Peyer's patch (tissue), 4 donors: Measurements from ENCODE around the gene SMIM36. TPM values are rescaled to one million over a fixed set of nuclear protein-coding genes. Genes with fewer than 3 reads are reported as not detected.
"Not testable (repeated sequence)": the region's sequence is repeated elsewhere in the genome, so short reads cannot be mapped to it uniquely, and the experiment has no call there.

Experiments used
- DNase-seq, 3 donors: peaks; one replicate each; pipeline ENCODE4 v3.0.0-alpha.2; 2017 to 2019
- H3K27ac ChIP-seq, 4 donors: fragments of 200-600 bp; sonication (generic); one replicate each; pipeline ENCODE4 v1.5.1; 2016 to 2019
- H3K27me3 ChIP-seq, 2 donors: fragments of 200-600 bp; sonication (generic); one replicate each; pipeline ENCODE4 v1.5.1; 2019
- H3K36me3 ChIP-seq, 3 donors: fragments of 200-600 bp; sonication (generic); one replicate each; pipeline ENCODE4 v1.5.1; 2016 to 2019
- H3K4me1 ChIP-seq, 4 donors: fragments of 200-600 bp; sonication (generic); one replicate each; pipeline ENCODE4 v1.5.1; 2016 to 2019
- H3K4me3 ChIP-seq, 4 donors: fragments of 200-600 bp; sonication (generic); 1 replicate in 3 of 4; 2 replicates in 1 of 4; pipeline ENCODE4 v1.5.1; 2016 to 2019; ENCODE audit warnings: mild to moderate bottlenecking in 1 of 4
- H3K9me3 ChIP-seq, 4 donors: fragments of 200-600 bp; sonication (generic); one replicate each; pipeline ENCODE4 v1.5.1; 2016 to 2019; ENCODE audit warnings: mild to moderate bottlenecking in 1 of 4
- POLR2A ChIP-seq, 2 donors: fragments of 450-650 bp; IDR thresholded peaks; one replicate each; pipeline ENCODE4 v1.5.1; 2017; ENCODE audit warnings: antibody characterized with exemption in 2 of 2, mild to moderate bottlenecking in 2 of 2, moderate library complexity in 2 of 2
- total RNA-seq, 4 donors: library from RNA; depleted of rRNA; stranded (reverse); fragments of >200 nt; gene quantifications; one replicate each; pipeline ENCODE4 v1.1.0, GENCODE V29; 2016
- TF ChIP-seq, protein P1 (sequence below), 6 experiments: fragments of 450-650 bp in 4 of 6; fragments of 200-600 bp in 2 of 6; sonication (generic) in 1 of 6; IDR thresholded peaks; one replicate each; pipeline ENCODE4 v1.5.1; 2017 to 2019; ENCODE audit warnings: antibody characterized with exemption in 6 of 6, mild to moderate bottlenecking in 3 of 6, moderate library complexity in 1 of 6

Gene SMIM36
- total RNA-seq, 4 donors from 2014 or later = not detected

- TF ChIP-seq POLR2A (IDR thresholded peaks at IDR 0.05) = no peak
- TF ChIP-seq, protein P1, sequence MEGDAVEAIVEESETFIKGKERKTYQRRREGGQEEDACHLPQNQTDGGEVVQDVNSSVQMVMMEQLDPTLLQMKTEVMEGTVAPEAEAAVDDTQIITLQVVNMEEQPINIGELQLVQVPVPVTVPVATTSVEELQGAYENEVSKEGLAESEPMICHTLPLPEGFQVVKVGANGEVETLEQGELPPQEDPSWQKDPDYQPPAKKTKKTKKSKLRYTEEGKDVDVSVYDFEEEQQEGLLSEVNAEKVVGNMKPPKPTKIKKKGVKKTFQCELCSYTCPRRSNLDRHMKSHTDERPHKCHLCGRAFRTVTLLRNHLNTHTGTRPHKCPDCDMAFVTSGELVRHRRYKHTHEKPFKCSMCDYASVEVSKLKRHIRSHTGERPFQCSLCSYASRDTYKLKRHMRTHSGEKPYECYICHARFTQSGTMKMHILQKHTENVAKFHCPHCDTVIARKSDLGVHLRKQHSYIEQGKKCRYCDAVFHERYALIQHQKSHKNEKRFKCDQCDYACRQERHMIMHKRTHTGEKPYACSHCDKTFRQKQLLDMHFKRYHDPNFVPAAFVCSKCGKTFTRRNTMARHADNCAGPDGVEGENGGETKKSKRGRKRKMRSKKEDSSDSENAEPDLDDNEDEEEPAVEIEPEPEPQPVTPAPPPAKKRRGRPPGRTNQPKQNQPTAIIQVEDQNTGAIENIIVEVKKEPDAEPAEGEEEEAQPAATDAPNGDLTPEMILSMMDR (IDR thresholded peaks at IDR 0.05) = no peak
- H3K9me3 ChIP-seq = no peaks in the 10 kb centered on the region
- no peak overlapping the region for H3K4me3 ChIP-seq
- peaks cover 0 to 3% (median 0%) of the 10 kb centered on the region in 4 donors for H3K4me1 ChIP-seq
- DNase-seq = no peak
- no peaks in the 10 kb centered on the region for H3K27me3 ChIP-seq
- H3K27ac ChIP-seq = peak overlapping the region in 1 of 4 donors; percentile 9
- no peaks in the 10 kb centered on the region for H3K36me3 ChIP-seq
These were observed 83.7 kb downstream of the SMIM36 start for GRCh38 chr17:55427587-55427882.

- H3K4me3 ChIP-seq = no peak overlapping the region
- H3K36me3 ChIP-seq = no peaks in the 10 kb centered on the region
- peak overlapping the region in 1 of 4 donors; percentile 9 for H3K27ac ChIP-seq
- no peak for TF ChIP-seq POLR2A (IDR thresholded peaks at IDR 0.05)
- TF ChIP-seq, protein P1 (IDR thresholded peaks at IDR 0.05) = no peak
- no peak for DNase-seq
- no peaks in the 10 kb centered on the region for H3K9me3 ChIP-seq
- H3K4me1 ChIP-seq = peaks cover 0 to 4% (median 0%) of the 10 kb centered on the region in 4 donors
- H3K27me3 ChIP-seq = no peaks in the 10 kb centered on the region
These were observed 84.2 kb downstream of the SMIM36 start for GRCh38 chr17:55426851-55427586.

DNA sequence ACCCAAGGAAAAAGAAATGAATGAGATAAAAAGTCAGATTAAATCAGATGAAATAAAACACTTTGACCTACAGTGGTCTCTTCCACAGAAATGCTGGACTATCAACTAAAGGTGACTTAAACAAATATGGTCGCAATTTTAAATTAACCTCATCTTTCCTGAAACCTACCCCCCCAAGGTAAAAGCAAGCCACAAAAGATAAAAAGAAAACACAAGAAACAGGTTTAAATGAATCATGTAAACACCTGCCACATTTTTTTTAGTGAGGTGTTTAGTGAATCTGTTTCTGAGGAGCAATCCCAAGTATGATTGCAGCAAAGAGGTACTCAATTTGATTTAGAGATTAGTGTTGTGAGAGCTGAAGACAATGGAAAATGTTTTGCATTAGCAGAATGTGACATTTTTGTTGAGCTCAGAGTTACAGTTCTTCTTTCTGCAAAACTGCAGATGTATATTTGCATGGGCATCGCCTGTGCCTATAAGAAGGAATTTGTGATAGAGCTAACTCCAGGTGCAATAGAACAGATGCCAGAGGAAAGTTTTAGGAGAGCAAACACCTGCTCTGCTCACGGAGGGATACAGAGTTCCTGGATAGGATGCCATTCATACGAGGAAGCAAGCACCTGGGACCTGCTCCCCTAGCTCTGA is 86.2 kb downstream of the SMIM36 start:
- peaks cover 0 to 4% (median 2%) of the 10 kb centered on the region in 4 donors for H3K4me1 ChIP-seq
- H3K27ac ChIP-seq = no peak overlapping the region
- TF ChIP-seq, protein P1 (IDR thresholded peaks at IDR 0.05) = no peak
- TF ChIP-seq POLR2A (IDR thresholded peaks at IDR 0.05) = no peak
- no peak for DNase-seq
- no peaks in the 10 kb centered on the region for H3K36me3 ChIP-seq
- H3K4me3 ChIP-seq = no peak overlapping the region
- H3K9me3 ChIP-seq = no peaks in the 10 kb centered on the region
- H3K27me3 ChIP-seq = no peaks in the 10 kb centered on the region

DNA sequence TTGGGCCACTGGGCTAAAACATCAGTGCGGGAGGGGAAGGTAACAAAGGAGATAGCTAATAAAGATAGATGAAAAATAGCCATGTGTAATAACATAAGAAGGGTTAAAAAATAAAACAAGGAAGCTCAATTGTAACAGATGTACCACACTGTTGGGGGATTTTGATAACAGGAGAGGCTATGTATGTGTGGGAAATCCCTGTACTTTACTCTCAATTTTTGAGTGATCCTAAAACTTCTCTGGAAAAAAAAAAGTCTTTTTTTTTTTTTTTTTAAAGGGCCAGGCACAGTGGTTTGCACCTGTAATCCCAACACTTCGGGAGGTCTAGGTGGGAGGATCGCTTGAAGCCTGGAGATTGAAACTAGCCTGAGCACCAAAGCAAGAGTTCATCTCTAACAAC is 87.7 kb downstream of the SMIM36 start:
- H3K4me1 ChIP-seq = peaks cover 0 to 8% (median 2%) of the 10 kb centered on the region in 4 donors
- TF ChIP-seq POLR2A (IDR thresholded peaks at IDR 0.05) = no peak
- TF ChIP-seq, protein P1 (IDR thresholded peaks at IDR 0.05) = no peak

DNA sequence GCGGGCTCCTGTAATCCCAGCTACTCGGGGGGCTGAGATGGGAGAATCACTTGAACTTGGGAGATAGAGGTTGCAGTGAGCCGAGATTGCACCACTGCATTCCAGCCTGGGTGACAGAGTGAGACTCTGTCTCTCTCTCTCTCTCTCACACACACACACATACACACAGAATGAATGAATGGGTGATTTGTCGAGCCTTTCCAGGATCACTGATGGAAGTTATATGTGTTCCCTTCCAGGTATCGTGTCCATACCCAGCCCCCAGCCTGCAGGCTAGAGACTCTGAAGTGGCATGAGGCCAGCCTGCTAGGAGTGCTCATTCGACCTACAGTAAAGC is 88.5 kb downstream of the SMIM36 start:
- H3K9me3 ChIP-seq, DNase-seq, H3K27ac ChIP-seq, H3K4me3 ChIP-seq, H3K36me3 ChIP-seq, H3K4me1 ChIP-seq, H3K27me3 ChIP-seq: not testable (repeated sequence)

More for the DNA sequence above, 87.7 kb downstream of the SMIM36 start:
- H3K27ac ChIP-seq = no peak overlapping the region
- H3K9me3 ChIP-seq = no peaks in the 10 kb centered on the region
- DNase-seq = no peak
- H3K36me3 ChIP-seq = no peaks in the 10 kb centered on the region
- H3K27me3 ChIP-seq = no peaks in the 10 kb centered on the region
- H3K4me3 ChIP-seq = no peak overlapping the region

DNA sequence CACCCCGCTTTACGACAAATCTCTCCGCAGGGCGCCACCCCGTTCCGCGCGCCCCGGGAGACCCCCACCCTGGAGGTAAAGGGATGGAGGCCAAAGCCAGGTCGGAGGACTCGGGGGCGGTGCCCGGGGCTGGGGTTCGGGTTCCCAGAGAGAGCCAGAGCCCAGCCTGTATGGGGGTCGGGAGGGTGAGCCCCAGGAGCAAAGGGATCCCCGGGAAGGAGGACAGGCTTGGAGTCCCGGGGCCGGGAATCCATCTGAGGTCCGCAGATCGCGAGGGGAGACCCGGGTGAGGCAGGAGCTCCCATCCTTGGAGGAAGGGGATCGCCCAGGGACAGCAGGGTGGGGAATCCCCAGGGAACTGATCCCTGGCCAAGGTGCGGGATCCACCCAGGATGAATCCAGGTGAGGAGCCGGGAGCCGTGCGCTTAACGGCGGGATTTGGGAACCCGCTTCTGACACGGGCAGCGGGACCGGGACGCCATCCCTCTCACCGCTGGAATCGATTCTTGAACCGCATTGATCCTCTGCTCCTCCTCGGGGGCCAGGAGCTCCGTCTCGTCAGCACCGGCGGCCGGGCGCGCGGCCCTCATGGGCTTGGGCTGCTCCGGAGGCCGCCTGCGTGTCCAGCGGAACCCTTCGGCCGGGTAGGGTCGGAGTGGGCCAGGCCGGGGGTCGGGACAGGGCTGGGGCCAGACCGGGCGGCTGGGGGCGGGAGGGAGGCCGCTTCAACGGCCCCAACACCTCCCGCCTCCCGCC is 89.9 kb downstream of the SMIM36 start, which contains the start of gene MMD:
Gene MMD (minus strand): TSS at position 657 of the 756 bp plus-strand sequence. CDS start 140 bp downstream, at position 517.
- no peaks in the 10 kb centered on the region for H3K9me3 ChIP-seq
- peaks cover 0 to 8% (median 2%) of the 10 kb centered on the region in 4 donors for H3K4me1 ChIP-seq
- DNase-seq = peak in 2 of 3 donors; percentile 75 to 76
- H3K27me3 ChIP-seq = no peaks in the 10 kb centered on the region
- H3K4me3 ChIP-seq = peak within 1 kb of the TSS; percentile 64 to 92 (median 88)
- H3K36me3 ChIP-seq = no peaks in the 10 kb centered on the region
- peak within 1 kb of the TSS; percentile 90 to 92 (median 92) for H3K27ac ChIP-seq
- TF ChIP-seq, protein P1 (IDR thresholded peaks at IDR 0.05) = no peak
- peak in 1 of 2 donors; percentile 50 for TF ChIP-seq POLR2A (IDR thresholded peaks at IDR 0.05)
